LNCAP (cell line): ENCODE data around the gene CACNG3.

Experiments used
- TF ChIP-seq, protein P1 (sequence below): fragments of 450-650 bp; IDR thresholded peaks from 2 replicates; pipeline ENCODE4 v1.5.1; 2017; ENCODE audit warnings: mild to moderate bottlenecking

The CACNG3 gene

DNA sequence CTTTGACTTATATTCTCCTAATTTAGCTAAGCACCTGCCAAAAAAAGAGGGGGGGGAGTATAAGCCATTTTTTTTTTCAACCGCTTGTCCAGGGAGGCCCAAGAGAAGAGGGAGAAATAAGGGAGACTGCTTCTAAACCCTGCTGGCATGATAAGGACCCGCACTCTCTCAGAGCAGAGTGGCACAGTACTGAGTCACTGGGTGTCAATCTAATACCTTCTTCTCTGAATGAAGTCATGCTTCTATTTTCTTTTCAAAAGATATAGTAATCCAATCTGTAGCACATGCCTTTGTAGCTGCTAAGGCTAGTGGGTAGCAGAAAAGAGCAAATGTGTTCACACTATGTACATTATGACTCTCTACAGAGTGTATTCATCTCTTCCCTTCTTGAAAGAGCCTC lies 34.9 kb upstream of the CACNG3 start:
- TF ChIP-seq, protein P1, sequence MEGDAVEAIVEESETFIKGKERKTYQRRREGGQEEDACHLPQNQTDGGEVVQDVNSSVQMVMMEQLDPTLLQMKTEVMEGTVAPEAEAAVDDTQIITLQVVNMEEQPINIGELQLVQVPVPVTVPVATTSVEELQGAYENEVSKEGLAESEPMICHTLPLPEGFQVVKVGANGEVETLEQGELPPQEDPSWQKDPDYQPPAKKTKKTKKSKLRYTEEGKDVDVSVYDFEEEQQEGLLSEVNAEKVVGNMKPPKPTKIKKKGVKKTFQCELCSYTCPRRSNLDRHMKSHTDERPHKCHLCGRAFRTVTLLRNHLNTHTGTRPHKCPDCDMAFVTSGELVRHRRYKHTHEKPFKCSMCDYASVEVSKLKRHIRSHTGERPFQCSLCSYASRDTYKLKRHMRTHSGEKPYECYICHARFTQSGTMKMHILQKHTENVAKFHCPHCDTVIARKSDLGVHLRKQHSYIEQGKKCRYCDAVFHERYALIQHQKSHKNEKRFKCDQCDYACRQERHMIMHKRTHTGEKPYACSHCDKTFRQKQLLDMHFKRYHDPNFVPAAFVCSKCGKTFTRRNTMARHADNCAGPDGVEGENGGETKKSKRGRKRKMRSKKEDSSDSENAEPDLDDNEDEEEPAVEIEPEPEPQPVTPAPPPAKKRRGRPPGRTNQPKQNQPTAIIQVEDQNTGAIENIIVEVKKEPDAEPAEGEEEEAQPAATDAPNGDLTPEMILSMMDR = no peak

DNA sequence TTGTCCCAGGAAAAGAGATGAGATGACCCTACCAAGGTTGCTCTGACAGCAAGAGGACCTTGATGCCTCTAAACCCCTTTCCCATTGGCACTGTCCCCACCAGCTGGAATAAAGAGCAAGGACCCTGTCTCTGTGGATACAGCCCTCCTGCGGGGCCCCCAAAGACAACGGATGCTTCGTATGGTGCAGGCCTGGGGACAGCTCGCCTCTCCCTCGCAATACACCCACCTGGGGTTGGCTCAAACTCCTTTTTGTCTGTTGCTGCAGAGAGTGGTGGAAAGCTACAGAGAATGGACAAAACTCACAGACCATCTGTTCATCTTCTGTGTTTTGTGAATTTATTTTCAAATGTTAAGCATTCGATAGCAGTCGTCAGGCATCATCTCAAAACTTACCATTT lies 27.6 kb upstream of the CACNG3 start:
- TF ChIP-seq, protein P1 = no peak

DNA sequence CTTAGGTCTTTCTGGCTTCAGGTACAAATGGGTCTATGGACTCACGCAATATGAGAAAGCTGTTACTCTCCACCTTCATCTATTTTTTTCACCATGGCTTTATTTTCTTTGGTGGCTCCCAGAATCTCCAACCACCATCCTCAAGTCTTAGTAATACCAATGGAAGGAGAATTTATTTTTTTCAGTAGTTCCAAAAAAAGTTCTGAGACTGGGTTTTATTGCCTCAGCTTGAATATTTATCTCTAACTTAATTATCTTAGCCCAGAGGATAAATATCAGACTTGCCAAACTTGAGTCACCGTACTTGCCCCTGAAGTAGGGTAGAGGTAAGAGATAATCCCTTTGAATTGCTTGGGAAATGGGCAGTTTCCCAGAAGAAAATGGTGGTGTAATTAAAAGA lies 23.2 kb upstream of the CACNG3 start:
- TF ChIP-seq, protein P1 = no peak

DNA sequence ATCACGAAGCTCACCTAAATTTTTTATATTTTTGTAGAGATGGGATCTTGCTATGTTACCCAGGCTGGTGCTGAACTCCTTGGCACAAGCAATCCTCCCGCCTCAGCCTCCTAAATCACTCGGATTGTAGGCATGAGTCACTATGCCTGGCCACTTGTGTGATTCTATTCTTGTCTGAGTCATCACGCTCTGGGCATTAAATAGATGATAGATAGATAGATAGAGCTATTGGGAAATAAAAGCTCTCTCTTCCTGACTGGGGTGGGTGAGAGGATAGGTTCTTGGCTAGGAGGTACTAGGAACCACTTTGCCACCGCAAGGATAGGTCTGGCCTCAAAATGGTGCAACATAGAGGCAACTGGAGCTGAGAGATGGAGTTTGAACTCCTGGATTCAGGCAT lies 21.4 kb upstream of the CACNG3 start:
- TF ChIP-seq, protein P1 = no peak

DNA sequence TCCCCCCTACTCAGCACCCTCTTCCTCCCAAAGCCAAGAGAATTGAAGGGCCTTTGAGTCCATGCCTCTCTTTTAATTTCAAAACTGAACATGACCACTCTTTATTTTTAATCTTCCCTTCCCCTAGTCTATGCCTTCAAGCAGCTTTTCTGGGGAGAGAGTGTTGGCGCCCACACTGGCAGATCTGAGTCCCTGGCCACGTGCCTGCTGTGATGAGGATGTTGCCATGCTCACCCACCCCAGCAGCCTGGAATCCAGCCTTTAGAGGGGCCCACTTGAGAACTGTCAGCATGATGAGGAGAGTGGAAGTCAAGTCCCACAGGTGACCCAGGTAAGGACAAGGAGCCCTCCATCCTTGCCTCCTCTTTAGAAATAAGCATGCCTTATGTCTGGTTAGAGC lies 20.3 kb upstream of the CACNG3 start:
- TF ChIP-seq, protein P1 = no peak

DNA sequence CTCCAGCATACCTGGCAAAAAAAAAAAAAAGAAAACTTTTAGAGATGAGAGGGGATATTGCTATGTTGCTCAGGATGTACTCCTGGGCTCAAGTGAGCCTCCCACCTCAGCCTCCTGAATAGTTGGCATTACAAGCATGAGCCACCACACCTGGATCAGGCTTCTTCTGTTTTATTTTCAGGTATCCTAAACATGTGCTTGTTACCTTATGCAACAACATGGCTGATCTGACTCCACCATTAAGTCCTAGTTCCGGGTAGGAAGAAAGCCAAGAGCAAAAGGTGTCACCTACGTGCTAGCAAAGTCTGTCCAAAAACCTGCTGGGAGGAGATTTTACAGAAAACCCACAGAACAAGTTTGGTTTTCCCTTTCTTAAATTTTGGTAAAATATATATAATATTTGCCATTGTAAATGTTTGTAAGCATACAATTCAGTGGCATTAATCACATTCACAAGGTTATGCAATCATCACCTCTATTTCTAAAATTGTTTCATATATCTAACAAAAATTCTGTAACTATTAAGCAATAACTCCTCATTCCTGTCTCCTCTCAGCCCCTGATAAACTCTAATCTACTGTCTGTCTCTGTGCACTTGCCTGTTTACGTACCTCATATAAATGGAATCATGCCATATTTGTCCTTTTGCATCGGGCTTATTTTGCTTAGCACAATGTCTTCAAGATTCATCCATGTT lies 9.1 kb upstream of the CACNG3 start:
- TF ChIP-seq, protein P1 = no peak

DNA sequence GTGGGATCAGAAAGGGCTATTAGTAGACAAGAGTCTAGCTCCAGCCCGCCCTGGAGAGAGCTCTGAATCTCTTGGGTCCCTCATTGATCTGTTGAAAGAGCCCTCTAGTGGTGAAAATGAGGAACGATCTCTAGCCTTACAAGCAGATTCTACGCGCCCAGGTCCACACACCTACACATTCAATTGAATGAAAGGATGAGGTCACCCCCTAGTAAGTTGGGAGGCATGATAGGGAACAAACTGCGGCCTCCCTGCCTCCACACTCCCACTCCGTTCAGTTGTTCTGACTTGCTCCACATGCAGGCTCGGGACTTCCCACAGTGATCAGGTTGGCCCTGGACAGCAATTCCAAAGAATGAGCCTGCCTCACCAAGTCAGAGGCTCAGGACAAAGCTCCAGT lies 2.9 kb upstream of the CACNG3 start:
- TF ChIP-seq, protein P1 = peak; percentile 70

DNA sequence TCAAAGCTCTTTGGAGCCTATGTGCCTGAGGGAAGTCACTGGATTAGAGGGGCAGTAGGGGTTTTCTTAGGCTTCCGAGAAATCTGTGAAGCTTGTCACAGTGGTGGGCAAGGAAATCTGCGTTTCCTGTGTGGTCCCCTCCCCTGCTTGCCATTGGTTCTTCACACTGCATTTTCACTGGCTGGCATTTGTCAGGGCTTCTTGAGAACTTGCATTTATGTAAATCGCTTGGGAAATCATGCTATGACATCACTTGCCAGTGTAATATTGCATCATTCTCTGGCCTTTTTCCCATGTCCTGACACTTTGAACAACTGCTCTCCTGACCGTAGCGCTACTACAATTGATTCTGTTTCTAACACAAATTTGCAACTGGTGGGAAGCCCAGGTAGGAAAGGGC lies 1.8 kb downstream of the CACNG3 start:
- TF ChIP-seq, protein P1 = no peak
